ENCODE measurements around the gene OR4C5.
"Not testable (repeated sequence)": the region's sequence is repeated elsewhere in the genome, so short reads cannot be mapped to it uniquely, and the experiment has no call there.

OR4C5 gene

GRCh38 chr11:48366365-48366764 lies at the start of gene OR4C5:
Gene OR4C5 (minus strand): TSS chr11:48366465. CDS start chr11:48366465, 0 bp downstream.
- no peak for DNase-seq (ENCODE audit: low read depth)

GRCh38 chr11:48384670-48385069 lies 18.4 kb upstream of the OR4C5 start:
- DNase-seq (ENCODE audit: low read depth) = no peak

GRCh38 chr11:48384151-48384550 lies 17.9 kb upstream of the OR4C5 start:
- DNase-seq (ENCODE audit: low read depth) = not testable (repeated sequence)

- DNase-seq (ENCODE audit: low read depth) = not testable (repeated sequence)
Measured at GRCh38 chr11:48361289-48361688, 5.0 kb downstream of the OR4C5 start.

DNA sequence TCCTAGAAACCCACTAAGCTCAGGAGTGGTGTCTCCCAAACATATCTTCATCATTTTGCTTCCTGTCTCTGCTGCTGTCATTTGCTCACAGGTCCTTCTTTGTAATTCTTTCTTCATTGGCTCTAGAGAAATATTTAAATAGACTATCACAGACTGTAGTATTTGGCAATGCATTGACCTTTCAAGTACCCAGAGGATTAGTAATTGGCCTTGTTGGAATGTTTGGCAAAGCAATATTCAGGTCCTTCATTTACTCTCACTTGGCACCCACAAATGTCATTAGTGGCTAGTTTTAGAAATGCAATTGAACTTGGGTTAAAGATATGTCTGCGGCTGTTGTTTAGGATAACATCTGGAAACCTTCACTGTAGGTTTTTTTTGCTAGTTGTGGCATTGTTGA lies 11.6 kb downstream of the OR4C5 start:
- DNase-seq (ENCODE audit: low read depth) = no peak

DNA sequence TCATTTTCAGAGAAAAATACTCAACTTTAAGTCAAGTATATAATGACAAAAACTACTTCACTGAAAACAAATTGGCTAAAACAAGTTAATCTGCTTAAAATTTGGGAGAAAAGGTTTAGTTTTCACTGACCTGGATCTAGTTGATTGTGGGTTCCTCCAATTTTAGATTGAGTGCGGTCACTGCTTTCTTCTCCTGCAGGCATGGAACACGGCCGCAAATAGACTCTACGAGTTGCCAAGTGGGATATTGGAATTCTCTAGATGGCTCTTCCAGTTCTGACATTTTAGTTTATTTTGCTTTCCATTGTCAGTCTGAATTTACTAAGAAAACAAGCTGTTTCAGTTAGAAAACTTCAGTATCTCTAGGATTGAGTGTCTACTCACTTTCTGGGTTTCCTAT lies 12.3 kb downstream of the OR4C5 start:
- DNase-seq (ENCODE audit: low read depth) = no peak

DNA sequence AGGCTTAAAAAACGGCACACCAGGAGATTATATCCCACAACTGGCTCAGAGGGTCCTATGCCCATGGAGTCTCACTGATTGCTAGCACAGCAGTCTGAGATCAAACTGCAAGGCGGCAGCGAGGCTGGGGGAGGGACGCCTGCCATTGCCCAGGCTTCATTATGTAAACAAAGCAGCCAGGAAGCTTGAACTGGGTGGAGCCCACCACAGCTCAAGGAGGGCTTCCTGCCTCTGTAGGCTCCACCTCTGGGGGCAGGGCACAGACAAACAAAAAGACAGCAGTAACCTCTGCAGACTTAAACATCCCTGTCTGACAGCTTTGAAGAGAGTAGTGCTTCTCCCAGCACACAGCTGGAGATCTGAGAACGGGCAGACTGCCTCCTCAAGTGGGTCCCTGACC lies 20.0 kb downstream of the OR4C5 start:
- not testable (repeated sequence) for DNase-seq (ENCODE audit: low read depth)

- not testable (repeated sequence) for DNase-seq (ENCODE audit: low read depth)
Measured at GRCh38 chr11:48342505-48342904, 23.8 kb downstream of the OR4C5 start.

- no peak for DNase-seq (ENCODE audit: low read depth)
Measured at GRCh38 chr11:48341466-48341865, 24.8 kb downstream of the OR4C5 start.

DNA sequence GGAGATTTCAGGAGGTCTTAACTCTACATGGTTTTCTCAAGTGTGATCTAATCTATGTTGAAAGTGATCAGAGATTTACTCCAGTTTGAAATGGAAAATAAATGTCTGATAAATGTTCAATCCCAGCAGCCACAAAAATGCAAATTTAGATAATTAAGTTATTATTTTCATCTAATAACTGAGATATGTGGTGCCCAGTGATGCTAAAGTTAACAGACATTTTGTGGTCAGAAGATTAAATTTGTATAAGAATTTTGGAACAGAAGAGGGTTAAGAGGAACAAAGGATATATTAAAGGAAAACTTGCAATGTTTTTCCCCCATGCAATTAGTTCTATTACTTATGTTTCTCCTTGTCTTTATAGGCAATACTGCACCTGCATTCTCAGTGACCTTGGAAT lies 41.6 kb downstream of the OR4C5 start, which contains the start of gene OR4C3:
Gene OR4C3, plus strand, starts transcription at position 301 of the 400 bp plus-strand sequence. CDS start 102 bp downstream, outside the sequence.
- not testable (repeated sequence) for DNase-seq (ENCODE audit: low read depth)

GRCh38 chr11:48319813-48320212 lies 46.5 kb downstream of the OR4C5 start:
- DNase-seq (ENCODE audit: low read depth) = not testable (repeated sequence)
